ENCODE results near the gene POM121L12.

The POM121L12 gene

DNA sequence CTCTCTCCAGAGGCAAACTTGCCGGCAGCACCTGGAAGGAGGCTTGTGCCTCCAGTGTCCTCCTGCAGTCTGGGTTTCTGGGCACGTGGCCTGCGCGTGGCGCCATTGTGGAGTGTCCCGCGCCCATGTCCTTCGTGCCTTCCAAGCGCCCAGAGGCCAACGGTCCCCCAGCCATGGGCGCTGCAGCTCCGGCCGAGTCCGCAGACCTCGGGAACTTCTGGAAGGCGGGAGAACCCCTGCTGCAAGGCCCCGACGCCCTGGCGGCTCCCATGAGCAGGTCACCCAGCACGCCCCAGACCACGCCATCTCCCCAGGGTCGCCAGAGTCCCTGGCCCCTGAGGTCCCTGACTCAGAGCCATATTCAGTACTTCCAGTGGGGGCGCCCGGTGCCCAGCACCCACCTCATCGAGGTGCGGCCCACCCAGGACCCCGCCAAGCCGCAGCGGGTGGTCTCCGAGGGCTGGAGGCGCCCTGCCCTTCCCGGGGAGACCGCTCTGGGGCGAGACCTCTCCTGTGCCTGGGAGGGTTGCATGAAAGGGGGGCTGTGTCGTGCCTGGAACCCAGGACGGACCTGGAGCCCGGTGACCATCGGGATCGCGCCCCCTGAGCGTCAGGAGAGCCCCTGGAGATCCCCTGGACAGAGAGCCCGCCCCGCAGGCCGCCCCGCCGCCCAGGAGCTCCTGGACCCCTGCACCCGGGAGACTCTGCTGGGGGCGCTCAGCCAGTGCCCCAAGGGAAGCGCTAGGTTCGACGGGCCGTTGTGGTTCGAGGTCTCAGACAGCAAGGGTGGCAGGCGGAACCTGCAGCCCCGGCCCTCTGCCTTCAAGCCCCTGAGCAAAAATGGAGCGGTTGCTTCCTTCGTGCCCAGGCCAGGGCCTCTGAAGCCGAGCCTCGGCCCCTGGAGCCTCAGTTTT lies at the start of gene POM121L12:
POM121L12 (plus strand) TSS at position 135 of the 914 bp plus-strand sequence; CDS start at position 174, 39 bp downstream.
- DNase-seq: no peak

DNA sequence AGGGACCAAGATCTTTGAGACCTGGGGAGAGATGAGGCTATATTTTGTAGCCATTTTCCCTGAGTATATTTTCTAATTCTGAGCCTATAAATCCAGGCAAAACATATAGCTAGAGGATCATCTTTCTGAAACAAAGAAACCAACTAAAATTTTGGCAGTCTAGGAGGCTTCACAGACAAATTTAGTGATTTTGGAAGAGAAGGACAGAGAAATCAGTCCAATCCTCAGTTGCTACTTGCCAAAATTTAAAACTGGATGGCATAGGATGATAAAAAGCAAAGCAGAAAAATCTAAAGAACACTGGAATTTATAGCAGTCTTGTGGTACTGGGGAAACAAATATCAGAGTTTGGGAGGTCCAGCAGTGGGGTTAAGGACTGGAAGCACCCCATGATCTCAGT lies 43.4 kb upstream of the POM121L12 start:
- no peak for DNase-seq

DNA sequence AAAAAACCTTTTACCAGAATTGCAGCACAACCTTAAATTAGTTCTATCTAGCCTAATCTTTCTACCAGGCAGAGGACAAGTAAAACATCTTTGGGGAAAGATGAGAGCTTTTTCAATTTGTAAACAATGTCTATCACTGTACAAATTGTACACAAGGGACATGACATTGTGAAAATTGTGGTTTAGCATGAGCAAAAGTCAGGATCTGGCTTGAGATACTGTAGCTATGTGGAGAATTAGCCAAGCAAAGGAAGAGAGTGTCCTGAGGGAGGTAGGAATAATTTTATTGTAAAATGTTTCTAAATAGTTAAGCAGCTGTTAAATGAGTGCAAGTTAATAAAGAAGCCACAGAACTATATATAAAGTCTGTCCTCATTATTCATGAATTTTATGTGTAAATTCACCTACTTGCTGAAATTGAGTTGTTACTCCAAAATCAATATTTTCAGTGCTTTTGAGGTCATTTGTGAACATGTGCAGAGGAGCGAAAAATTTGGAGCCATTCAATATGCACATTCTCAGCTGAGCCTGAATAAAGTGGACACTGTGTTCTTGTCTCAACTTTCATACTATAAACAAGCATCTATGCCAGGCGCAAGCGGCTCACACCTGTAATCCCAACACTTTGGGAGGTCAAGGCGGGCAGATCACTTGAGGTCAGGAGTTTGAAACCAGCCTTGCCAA lies 42.8 kb upstream of the POM121L12 start:
- no peak for DNase-seq

DNA sequence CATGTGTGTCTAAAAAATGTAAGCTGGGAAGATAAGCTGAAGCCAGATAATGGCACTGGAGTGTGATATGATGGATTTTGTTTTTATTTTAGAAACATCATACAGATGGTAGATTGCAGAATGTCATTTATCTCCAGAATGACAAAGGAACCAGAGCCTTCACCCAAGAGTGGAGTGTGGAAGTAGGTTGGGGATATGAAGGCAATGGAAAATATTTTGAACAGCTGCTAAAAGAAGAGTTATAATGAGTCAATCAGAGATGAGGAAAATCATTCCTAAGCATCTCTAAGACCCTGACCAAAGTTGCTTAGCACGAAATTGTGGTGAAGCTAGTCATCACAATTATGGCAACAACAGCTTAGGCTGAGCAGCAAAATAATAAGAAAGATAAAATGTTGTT lies 39.8 kb upstream of the POM121L12 start:
- DNase-seq: no peak

DNA sequence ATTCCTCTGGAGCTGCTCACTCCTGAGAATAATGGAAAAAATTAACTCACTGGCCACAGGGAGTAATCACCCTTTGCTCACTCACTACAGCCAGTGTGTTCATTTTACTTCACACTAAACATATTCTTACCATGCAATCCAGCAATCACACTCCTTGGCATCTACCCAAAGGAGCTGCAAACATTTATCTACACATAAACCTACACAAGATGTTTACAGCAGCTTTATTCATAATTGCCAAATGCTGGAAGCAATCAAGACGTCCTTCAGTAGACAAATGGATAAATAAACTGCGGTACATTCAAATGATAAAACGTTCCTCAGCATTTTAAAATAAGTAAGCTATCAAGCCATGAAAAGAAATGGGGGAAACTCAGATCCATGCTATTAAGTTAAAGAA lies 34.2 kb upstream of the POM121L12 start:
- no peak for DNase-seq

DNA sequence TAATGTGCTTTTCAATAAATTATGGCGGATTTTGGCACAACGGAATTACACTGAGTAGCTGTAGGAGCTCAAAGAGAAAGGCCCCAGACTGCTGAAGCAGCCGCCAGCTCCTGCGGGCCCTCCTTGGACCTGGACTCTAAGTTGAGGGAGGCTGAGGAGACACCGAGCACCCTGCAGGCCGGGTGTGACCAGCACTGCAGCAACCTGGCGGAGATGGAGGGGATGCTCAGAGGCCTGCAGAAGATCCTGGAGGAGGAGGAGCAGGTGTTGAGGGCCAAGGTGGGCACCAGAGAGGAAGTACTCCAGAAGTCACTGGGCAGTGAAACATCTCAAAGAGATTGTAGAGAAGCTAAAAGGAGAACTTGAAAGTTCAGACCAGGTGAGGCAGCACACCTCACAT lies 33.0 kb upstream of the POM121L12 start:
- no peak for DNase-seq

DNA sequence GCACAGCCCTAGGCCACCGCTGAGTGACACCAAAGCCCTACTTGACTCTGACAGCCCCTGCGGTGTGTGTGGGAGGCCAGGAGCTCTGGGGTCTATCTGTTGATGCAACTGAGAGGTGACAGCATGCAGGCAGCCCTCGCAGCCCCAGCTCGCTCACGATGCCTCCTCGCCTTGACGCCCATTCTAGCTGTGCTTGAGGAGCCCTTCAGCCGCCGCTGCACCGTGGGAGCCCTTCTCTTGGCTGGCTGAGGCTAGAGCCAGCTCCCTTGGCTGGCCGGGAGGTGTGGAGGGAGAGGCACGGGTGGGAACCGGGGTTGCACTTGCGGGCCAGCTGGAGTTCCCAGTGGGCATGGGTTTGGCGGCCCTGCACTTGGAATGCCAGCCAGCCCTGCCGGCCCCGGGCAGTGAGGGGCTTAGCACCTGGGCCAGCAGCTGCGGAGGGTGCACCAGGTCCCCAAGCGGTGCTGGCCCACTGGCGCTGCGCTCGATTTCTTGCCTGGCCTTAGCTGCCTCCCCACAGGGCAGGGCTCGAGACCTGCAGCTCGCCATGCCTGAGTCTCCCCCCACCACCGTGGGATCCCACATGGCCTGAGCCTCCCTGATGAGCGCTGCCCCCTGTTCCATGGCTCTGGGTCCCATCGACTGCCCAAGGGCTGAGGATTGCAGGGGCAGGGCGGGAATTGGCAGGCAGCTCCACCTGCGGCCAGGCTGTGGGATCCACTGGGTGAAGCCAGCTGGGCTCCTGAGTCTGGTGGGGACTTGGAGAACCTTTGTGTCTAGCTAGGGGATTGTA lies 31.6 kb upstream of the POM121L12 start:
- DNase-seq: no peak

DNA sequence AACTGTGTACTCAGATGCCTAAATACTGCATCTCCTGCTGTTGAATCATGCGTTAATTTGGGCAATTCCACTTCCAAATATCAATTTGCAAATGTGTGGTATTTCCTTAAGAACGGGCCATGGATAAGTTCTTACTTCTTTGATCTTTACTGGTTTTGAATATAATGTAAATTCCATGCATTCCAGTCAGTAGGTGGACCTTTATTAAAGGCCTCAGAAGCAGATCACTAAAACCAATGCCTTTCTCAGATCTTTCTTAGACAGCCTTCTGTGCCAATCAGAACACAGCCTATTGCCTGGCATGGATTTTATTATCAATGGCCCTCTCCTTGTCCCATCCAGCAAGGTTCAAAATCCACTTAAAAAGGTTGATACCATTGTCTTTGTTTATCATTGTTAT lies 21.5 kb upstream of the POM121L12 start:
- no peak for DNase-seq

DNA sequence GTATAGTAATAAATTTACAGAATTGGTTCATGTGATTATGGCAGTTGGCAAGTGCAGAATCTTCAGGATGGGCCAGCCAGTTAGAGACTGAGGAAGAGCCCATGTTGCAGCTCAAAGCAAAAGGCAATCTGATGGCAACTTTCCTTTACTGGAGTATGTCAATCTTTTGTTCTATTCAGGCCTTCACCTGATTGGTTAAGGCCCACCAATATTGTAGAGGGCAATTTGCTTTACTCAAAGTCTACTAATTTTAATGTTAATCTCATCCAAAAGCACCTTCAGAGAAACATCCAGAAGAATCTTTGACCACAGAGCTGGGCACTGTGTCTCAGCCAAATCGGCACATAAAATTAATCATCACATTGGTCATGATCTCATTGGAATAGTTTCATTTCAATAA lies 20.0 kb upstream of the POM121L12 start:
- DNase-seq: no peak

DNA sequence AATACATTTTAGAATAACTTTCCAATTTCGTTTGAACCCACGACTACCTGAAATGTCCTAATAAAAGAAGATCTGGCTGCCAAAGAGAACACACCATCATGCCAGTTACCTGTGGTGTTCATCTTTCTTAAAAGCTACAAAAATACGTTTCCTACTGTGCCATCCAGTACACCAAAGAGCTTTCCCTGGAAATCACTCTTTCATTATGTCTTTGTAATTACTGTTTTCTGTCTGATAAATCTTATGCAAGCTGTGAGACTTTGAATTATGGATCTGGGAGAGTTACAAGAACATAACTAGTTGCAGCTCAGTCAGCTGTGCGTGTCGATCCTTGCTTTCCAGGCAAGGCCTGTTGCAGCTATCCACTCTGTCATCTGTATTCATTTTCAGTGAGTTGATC lies 12.5 kb upstream of the POM121L12 start:
- no peak for DNase-seq

DNA sequence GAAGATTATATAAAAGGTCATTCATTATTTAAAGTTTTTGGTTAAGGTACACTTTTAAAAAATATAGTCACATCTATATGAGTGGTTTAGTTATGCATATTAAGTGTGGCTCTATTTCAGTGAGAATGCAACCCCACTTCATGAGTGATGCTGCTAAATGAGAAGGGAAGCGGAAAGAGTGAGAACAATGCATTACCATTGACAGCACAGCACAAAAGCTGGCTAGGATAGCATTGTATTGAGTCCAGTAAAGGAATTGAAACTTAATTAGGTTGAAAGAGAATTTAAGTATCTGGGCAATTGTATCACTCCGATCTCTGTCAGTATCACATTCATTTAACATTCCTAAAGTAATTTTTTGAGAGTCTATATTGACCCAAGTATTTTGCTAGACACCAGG lies 13.2 kb downstream of the POM121L12 start:
- no peak for DNase-seq

DNA sequence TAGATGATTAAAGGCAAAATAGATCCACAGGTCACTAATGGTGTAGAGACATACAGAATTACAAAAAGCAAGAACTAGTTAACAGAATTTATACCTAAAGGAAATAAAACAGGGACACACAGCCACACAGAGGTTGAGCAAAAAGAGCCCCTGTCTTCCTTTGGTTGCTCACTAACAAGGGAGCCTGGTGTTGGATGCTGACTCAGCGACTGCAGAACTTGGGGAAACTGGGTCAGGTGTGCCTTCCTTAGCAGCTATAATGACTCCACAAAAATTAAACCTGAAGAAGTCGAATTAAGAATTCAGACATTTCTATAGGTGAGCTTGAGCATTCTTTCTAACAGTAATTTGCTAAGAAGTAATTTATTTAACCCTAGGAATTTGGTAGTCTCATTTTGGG lies 15.0 kb downstream of the POM121L12 start:
- DNase-seq: no peak

DNA sequence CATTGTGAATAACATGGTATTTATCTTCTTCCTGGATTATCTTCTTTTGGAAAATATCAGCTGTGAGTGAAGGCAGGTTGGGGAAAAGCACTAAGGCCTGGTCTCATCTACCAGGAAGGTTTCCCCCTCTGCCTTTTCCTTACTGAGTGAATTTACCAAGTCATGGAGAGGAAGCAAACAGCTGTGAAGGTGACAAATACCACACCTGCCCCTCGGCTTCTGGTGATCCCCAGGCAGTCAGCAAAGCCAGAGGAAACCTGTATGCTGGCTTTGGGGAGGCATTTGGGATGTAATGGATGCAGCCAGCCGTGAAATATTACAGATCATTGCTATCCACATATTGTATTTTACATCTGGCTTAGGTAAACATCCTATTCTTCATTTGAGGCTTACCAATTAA lies 24.2 kb downstream of the POM121L12 start:
- DNase-seq: no peak

DNA sequence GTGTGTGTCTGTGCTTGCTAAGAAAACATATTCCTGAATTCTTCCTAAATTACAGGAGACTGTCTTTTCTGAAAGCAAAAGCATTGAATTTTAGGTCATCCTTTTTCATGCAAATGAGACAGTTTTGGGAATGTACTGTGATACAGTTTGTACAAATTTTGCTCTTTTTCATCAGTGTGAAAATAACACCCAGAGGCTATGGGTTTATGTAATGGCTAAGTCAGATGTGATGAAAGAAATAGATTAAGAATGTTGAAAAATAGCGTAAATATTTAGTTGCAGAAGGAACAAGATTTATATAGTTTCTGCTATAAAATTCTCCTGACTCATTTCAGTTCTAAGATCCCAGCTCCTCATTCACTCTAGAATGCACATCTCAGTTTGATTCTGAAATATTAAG lies 24.6 kb downstream of the POM121L12 start:
- no peak for DNase-seq

DNA sequence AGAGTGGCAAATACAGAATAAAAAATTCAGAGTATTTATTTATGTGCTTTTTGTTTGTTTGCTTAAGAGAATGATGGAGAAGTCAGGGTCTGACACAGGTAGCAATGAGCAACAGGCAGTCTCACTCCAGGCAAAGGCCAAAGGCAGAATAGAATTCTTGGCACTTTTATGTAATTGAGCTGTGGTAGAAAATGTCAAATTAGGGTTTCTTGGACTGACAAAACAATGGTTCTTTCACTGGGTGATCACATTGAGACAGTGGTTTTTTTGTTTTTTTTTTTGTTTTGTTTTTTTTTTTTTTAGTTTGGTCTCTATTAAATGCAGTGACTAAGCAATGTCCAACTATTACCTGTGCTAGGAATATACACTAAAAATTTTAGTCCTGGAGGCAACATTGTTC lies 27.4 kb downstream of the POM121L12 start:
- no peak for DNase-seq

DNA sequence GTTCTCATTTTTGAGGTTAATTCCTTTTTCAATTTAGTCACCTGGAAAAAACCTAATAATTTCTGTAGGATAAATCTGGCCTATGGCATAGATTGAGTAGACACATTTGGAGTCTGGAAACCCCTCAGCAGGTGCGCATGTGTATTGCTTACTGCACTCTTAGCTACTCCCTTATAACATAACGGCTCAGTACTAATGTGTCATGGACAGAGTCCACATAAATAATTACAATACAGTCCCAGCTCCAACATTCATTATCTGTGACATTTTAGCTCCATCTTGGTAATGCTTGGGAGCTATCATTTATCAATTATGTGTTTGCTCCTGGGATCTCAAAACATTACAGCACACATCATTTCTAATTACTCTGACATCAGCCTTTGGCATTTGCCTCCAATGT lies 33.2 kb downstream of the POM121L12 start:
- no peak for DNase-seq

DNA sequence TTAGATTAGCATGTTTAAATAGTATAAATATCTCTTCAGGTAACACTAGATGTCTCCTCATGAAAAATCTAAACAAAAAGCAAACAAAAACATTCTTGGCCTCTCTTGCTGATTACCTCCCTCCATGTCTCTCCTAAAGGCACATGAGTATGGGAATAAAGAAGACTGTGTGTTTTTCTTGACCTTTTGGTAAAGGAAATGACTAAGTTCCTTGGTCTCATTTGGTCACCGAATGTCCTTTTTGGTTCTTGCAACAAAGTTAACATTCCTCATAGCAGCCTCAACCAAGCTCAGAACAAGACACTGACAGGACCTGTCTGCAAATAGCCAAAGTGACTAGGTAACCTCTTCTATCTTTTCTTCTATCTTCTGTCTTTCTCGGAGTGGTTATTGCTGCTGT lies 35.5 kb downstream of the POM121L12 start:
- no peak for DNase-seq

Data from NCI-H524 (cell line).